WTC11 (cell line): ENCODE results near the gene RFTN2.

Source experiments
- E2F5 ChIP-seq: sonication (generic); formaldehyde crosslinking; IDR thresholded peaks from 2 replicates; pipeline ENCODE4 v1.8.1; 2022; ENCODE audit warnings: mild to moderate bottlenecking, moderate library complexity, missing genetic modification reagents
- JAZF1 ChIP-seq: fragments of 250-450 bp; sonication (Bioruptor Pico); IDR thresholded peaks from 2 replicates; pipeline ENCODE4 v1.9.0; 2021; ENCODE audit warnings: moderate library complexity, mild to moderate bottlenecking, inconsistent platforms

GRCh38 chr2:197673106-197673505, 2.3 kb downstream of the RFTN2 start:
- TF ChIP-seq JAZF1 (CRISPR knock-in tag) = no peak
- TF ChIP-seq E2F5 (CRISPR knock-in tag) = no peak
